BJ (cell line): Measurements from ENCODE around the gene CCL20. TPM values are rescaled to one million over a fixed set of nuclear protein-coding genes. Genes with fewer than 3 reads are reported as not detected.

Source experiments
- CTCF ChIA-PET: fragments of 350-600 bp; formaldehyde crosslinking; extraction: SDS; loops from one replicate; lab custom pipeline; 2021; ENCODE audit warnings: antibody characterized with exemption, inconsistent platforms; lab: Yijun Ruan, JAX
- POLR2A ChIA-PET: fragments of 300-600 bp; sonication (Branson Sonifier 250); formaldehyde crosslinking; extraction: SDS; loops from one replicate; lab custom pipeline; 2021; ENCODE audit warnings: antibody characterized with exemption; lab: Charles Lee
- DNase-seq: peaks from one replicate; pipeline ENCODE4 v3.0.0-alpha.2; 2011; ENCODE audit warnings: low read depth
- H3K27me3 ChIP-seq: 2 replicates; pipeline ENCODE4 v1.6.0; 2011; ENCODE audit warnings: low read length; ENCODE audit not compliant: control insufficient read depth, insufficient read depth
- H3K36me3 ChIP-seq: 2 replicates; pipeline ENCODE4 v1.5.1; 2011; ENCODE audit warnings: low read length; ENCODE audit not compliant: control insufficient read depth, insufficient read depth
- H3K4me3 ChIP-seq: 2 replicates; pipeline ENCODE4 v1.5.1; 2011; ENCODE audit warnings: low read depth, mild to moderate bottlenecking, control low read depth, low read length
- CTCF ChIP-seq: IDR thresholded peaks from 2 replicates; pipeline ENCODE4 v1.5.1; 2011; ENCODE audit warnings: low read depth, mild to moderate bottlenecking, control low read depth, inconsistent platforms, low read length, moderate library complexity; ENCODE audit not compliant: insufficient read depth
- polyA plus RNA-seq: library from polyadenylated mRNA; depleted of rRNA; stranded (reverse); fragments of >200 nt; gene quantifications from 2 replicates; pipeline ENCODE4 v1.2.3, GENCODE V29; 2011

The CCL20 gene
- polyA plus RNA-seq, 1 experiment = not detected

DNA sequence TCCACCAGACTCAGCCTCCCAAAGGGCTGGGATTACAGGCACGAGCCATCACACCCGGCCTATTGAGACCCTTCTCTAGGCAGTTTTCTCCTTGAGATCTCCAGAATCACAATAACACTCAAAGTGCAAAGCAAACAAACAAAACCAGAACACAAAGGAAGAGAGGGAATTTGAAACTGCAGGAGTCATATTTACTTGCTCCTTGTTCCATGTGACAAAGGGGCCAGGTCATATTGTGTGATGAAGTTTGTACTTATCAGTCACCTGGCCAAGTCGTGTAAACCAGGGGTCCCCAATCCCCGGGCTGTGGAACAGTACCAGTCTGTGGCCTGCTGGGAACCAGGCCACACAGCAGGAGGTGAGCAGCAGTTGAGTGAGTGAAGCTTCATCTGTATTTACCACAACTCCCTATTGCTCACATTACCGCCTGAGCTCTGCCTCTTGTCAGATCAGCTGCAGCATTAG, 41.4 kb upstream of the CCL20 start:
- Histone ChIP-seq H3K4me3 (no peak overlapping the region), H3K27me3 (no peaks in the 10 kb centered on the region), H3K36me3 (no peaks in the 10 kb centered on the region)
- DNase-seq = no peak
- ChIA-PET CTCF (no interaction called here), POLR2A (no interaction called here)
- TF ChIP-seq CTCF = no peak

DNA sequence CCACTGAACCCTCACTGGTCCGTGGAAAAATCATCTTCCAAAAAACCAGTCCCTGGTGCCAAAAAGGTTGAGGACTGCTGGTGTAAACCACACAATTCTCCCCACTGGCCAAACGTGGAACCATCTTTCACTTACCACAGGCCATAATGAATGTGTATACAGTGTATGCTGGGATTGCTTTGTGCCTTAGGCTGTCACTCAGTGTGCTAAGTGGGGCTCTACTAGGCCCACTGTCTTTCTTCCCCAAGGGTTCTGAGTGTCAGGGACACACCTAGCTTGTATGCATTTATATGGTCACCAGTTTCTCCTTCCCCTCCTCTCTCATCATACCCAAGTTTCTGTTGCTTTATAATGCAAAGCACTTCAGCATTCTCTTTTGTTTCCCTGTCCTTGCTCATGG, 40.7 kb upstream of the CCL20 start:
- H3K27me3 ChIP-seq = no peaks in the 10 kb centered on the region
- ChIA-PET CTCF (interaction anchor here (0.6 to 1.6 kb wide), 3 partner anchors 88 to 115 kb away, joined by 3 to 4 read pairs (median 3); no protein-coding TSS in a partner anchor), POLR2A (no interaction called here)
- H3K4me3 ChIP-seq = no peak overlapping the region
- no peaks in the 10 kb centered on the region for H3K36me3 ChIP-seq
- TF ChIP-seq CTCF = no peak
- no peak for DNase-seq

GRCh38 chr2:227774011-227774624, 39.5 kb upstream of the CCL20 start:
- Histone ChIP-seq H3K4me3 (no peak overlapping the region), H3K36me3 (no peaks in the 10 kb centered on the region), H3K27me3 (no peaks in the 10 kb centered on the region)
- 0 out of 2 replicates have a peak, but pooled peaks have one; percentile 19 for TF ChIP-seq CTCF
- DNase-seq = no peak
- POLR2A ChIA-PET = no interaction called here
- CTCF ChIA-PET = interaction anchor here (1.2 to 1.6 kb wide), 2 partner anchors 86 to 117 kb away, joined by 3 to 4 read pairs; no protein-coding TSS in a partner anchor

DNA sequence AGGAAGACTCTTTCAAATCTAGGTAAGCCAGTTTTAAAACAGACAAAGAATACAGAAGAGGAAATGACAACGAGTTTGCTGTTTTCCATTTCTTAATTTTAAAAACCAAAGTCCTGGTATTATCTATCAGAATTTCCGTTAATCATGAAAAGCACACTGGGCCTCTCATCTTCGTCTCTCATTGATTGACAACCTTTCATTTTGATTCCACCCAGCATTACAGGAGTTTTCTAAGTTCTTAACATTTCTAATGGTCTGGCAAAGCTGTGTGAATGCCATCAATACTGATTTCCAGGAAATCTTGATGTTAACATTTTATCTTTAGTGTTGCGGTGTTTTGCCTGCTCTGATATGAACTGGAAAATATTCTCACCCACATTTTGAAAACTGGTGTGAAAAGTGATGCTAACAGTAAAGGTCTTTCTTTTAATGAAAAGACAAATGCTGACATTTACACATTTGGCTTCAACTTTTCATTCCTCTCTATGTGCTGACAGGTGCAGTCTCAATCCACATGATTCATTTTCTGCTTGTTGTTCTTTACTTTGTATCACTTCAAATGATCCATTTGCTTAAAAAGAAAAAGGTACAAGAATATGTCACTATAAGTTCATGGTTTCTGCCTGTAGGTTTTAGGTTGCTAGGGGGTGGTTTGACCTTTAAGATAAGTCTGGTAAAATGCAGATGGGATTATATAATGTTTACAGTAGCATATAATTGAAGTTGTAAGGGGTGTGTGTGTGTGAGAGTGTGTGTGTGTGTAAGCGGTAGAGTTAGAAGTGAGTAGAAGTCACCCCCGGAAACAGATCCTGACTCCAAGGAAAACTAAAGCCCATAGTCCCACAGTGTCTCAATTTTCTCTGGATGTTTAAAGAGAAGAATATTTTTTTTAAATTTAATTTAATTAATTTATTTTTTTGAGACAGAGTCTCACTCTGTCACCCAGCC, 38.5 kb upstream of the CCL20 start:
- no peaks in the 10 kb centered on the region for H3K27me3 ChIP-seq
- ChIA-PET POLR2A (no interaction called here), CTCF (interaction anchor here (1.0 kb wide), 1 partner anchor 9 kb away, joined by 3 read pairs; no protein-coding TSS in a partner anchor)
- TF ChIP-seq CTCF = no peak
- no peak overlapping the region for H3K4me3 ChIP-seq
- no peak for DNase-seq
- H3K36me3 ChIP-seq = no peaks in the 10 kb centered on the region
